H1 (cell line): ENCODE data around the gene LDHB. TPM values are rescaled to one million over a fixed set of nuclear protein-coding genes. Genes with fewer than 3 reads are reported as not detected.

Experiments used
- CTCF ChIA-PET: fragments of 300-600 bp; sonication (Branson Sonifier 250); formaldehyde crosslinking; loops from one replicate; lab custom pipeline; 2021; ENCODE audit not compliant: partially characterized antibody; lab: Charles Lee
- POLR2A ChIA-PET: fragments of 300-600 bp; sonication (Branson Sonifier 250); formaldehyde crosslinking; loops from one replicate; lab custom pipeline; 2021; ENCODE audit warnings: inconsistent platforms; ENCODE audit not compliant: partially characterized antibody; lab: Charles Lee
- DNase-seq, 2 experiments: peaks; one replicate each; pipeline versions ENCODE4 v3.0.0 to v3.0.0-alpha.2; 2010 to 2022; ENCODE audit warnings: low spot score in 2 of 2, low read depth in 1 of 2, mixed read lengths in 1 of 2
- FAIRE-seq: peaks from 2 replicates; lab custom pipeline; 2011; peaks lifted over from hg19 to GRCh38; lab: Jason Lieb, UNC
- H2AFZ ChIP-seq: 2 replicates; pipeline ENCODE4 v1.8.1; 2012; ENCODE audit warnings: low read length, inconsistent platforms
- H2AK5ac ChIP-seq: 2 replicates; pipeline ENCODE4 v1.6.1; 2013; ENCODE audit warnings: low read depth, low read length
- H2BK120ac ChIP-seq: replicated peaks from 2 replicates; pipeline ENCODE3; 2013; ENCODE audit warnings: low read depth, low read length, inconsistent platforms
- H2BK12ac ChIP-seq: 2 replicates; pipeline ENCODE4 v1.6.1; 2013; ENCODE audit warnings: low read depth, low read length
- H2BK15ac ChIP-seq: 2 replicates; pipeline ENCODE4 v1.6.1; 2013; ENCODE audit warnings: low read length
- H2BK20ac ChIP-seq: 2 replicates; pipeline ENCODE4 v1.6.1; 2013; ENCODE audit warnings: low read length
- H2BK5ac ChIP-seq: 2 replicates; pipeline ENCODE4 v1.6.1; 2013; ENCODE audit warnings: low read depth, low read length
- H3K14ac ChIP-seq: 2 replicates; pipeline ENCODE4 v1.6.1; 2013; ENCODE audit warnings: inconsistent platforms; ENCODE audit not compliant: insufficient read length
- H3K18ac ChIP-seq: 2 replicates; pipeline ENCODE4 v1.6.1; 2013; ENCODE audit warnings: low read length; ENCODE audit errors: extremely low read depth
- H3K23ac ChIP-seq: 2 replicates; pipeline ENCODE4 v1.6.1; 2013; ENCODE audit warnings: inconsistent platforms; ENCODE audit not compliant: insufficient read length
- H3K23me2 ChIP-seq: 2 replicates; pipeline ENCODE4 v1.6.1; 2013; ENCODE audit warnings: low read depth, low read length
- H3K27ac ChIP-seq: 2 replicates; pipeline ENCODE4 v1.6.1; 2011; ENCODE audit warnings: low read depth, low read length, inconsistent platforms
- H3K27me3 ChIP-seq, 4 experiments: replicated peaks in 1 of 4; 1 replicate in 1 of 4; 2 replicates in 3 of 4; pipeline versions ENCODE4 v1.6.1 to v1.8.1; 2011 to 2013; ENCODE audit warnings: low read length in 3 of 4, mild to moderate bottlenecking in 3 of 4, inconsistent platforms in 2 of 4, mixed read lengths in 2 of 4, moderate library complexity in 1 of 4; ENCODE audit not compliant: control insufficient read depth in 3 of 4, insufficient read depth in 3 of 4; ENCODE audit errors: extremely low read depth in 1 of 4
- H3K36me3 ChIP-seq, 4 experiments: 2 replicates each; pipeline versions ENCODE4 v1.6.1 to v1.8.1; 2011 to 2013; ENCODE audit warnings: mild to moderate bottlenecking in 4 of 4, low read length in 3 of 4, moderate library complexity in 2 of 4, control low read depth in 1 of 4, inconsistent platforms in 1 of 4; ENCODE audit not compliant: insufficient read depth in 4 of 4, control insufficient read depth in 2 of 4
- H3K4ac ChIP-seq: replicated peaks from 2 replicates; pipeline ENCODE3; 2013; ENCODE audit warnings: low read length, low read depth, mixed read lengths, inconsistent platforms; ENCODE audit not compliant: insufficient read length
- H3K4me1 ChIP-seq, 4 experiments: replicated peaks in 1 of 4; 1 replicate in 1 of 4; 2 replicates in 3 of 4; pipeline versions ENCODE4 v1.6.1 to v1.8.1; 2011 to 2013; ENCODE audit warnings: low read length in 3 of 4, inconsistent platforms in 2 of 4, mixed read lengths in 1 of 4; ENCODE audit not compliant: insufficient read depth in 4 of 4, control insufficient read depth in 3 of 4
- H3K4me2 ChIP-seq, 2 experiments: 2 replicates each; pipeline versions ENCODE4 v1.6.1 to v1.8.1; 2011 to 2013; ENCODE audit warnings: low read depth in 2 of 2, low read length in 2 of 2, control low read depth in 1 of 2, inconsistent platforms in 1 of 2, mild to moderate bottlenecking in 1 of 2; ENCODE audit not compliant: insufficient read depth in 1 of 2
- H3K4me3 ChIP-seq, 4 experiments: fragments of 200-600, 300-600 bp in 1 of 4; sonication (generic), shearing (Covaris generic), sonication (Bioruptor Twin) in 1 of 4; 2 replicates each; pipeline versions ENCODE4 v1.5.1 to v1.8.1; 2011 to 2016; ENCODE audit warnings: low read length in 4 of 4, low read depth in 3 of 4, control low read depth in 2 of 4, inconsistent platforms in 2 of 4, mild to moderate bottlenecking in 2 of 4, mixed read lengths in 1 of 4, moderate library complexity in 1 of 4; ENCODE audit not compliant: insufficient read depth in 2 of 4; ENCODE audit errors: extremely low read depth in 1 of 4
- H3K56ac ChIP-seq: replicated peaks from 2 replicates; pipeline ENCODE3; 2013; ENCODE audit warnings: low read depth, mild to moderate bottlenecking, mixed read lengths, low read length, inconsistent platforms; ENCODE audit not compliant: insufficient read length
- H3K79me1 ChIP-seq: 2 replicates; pipeline ENCODE4 v1.6.1; 2013; ENCODE audit warnings: low read depth, low read length, control low read depth
- H3K79me2 ChIP-seq, 2 experiments: 2 replicates each; pipeline versions ENCODE4 v1.6.1 to v1.8.1; 2012 to 2013; ENCODE audit warnings: low read length in 2 of 2, mild to moderate bottlenecking in 2 of 2, inconsistent platforms in 1 of 2; ENCODE audit not compliant: insufficient read depth in 2 of 2, control insufficient read depth in 1 of 2
- H3K9ac ChIP-seq, 4 experiments: replicated peaks in 1 of 4; 1 replicate in 1 of 4; 2 replicates in 3 of 4; pipeline versions ENCODE4 v1.6.1 to v1.8.1; 2011 to 2013; ENCODE audit warnings: low read depth in 3 of 4, low read length in 3 of 4, control low read depth in 2 of 4, mild to moderate bottlenecking in 2 of 4, moderate library complexity in 2 of 4, inconsistent platforms in 1 of 4; ENCODE audit errors: extremely low read depth in 1 of 4
- H3K9me3 ChIP-seq, 2 experiments: 2 replicates each; pipeline versions ENCODE4 v1.6.1 to v1.8.1; 2012 to 2013; ENCODE audit warnings: mild to moderate bottlenecking in 2 of 2, moderate library complexity in 2 of 2, control low read depth in 1 of 2, inconsistent platforms in 1 of 2, low read depth in 1 of 2, low read length in 1 of 2, mixed read lengths in 1 of 2; ENCODE audit not compliant: insufficient read depth in 2 of 2
- H4K20me1 ChIP-seq, 2 experiments: replicated peaks in 1 of 2; 2 replicates each; pipeline versions ENCODE3 to v1.8.1; 2011 to 2013; ENCODE audit warnings: inconsistent platforms in 2 of 2, low read length in 2 of 2, mild to moderate bottlenecking in 1 of 2; ENCODE audit not compliant: insufficient read depth in 2 of 2, control insufficient read depth in 1 of 2
- H4K5ac ChIP-seq: 2 replicates; pipeline ENCODE4 v1.6.1; 2013; ENCODE audit warnings: low read length, low read depth, mixed read lengths, inconsistent platforms; ENCODE audit not compliant: insufficient read length
- H4K8ac ChIP-seq: 2 replicates; pipeline ENCODE4 v1.8.0; 2013; ENCODE audit warnings: mild to moderate bottlenecking, moderate library complexity, low read length, inconsistent platforms; ENCODE audit not compliant: insufficient read depth; ENCODE audit errors: extremely low read depth
- H4K91ac ChIP-seq: replicated peaks from 2 replicates; pipeline ENCODE3; 2013; ENCODE audit warnings: low read length, mixed read lengths, inconsistent platforms; ENCODE audit not compliant: insufficient read length
- ASH2L ChIP-seq: fragments of 200-600, 300-600 bp; sonication (generic); IDR thresholded peaks from one replicate; pipeline ENCODE4 v1.7.1; 2017; ENCODE audit warnings: low read length
- CBX8 ChIP-seq: fragments of 300-800, 300-1000 bp; sonication (generic); IDR thresholded peaks from 2 replicates; pipeline ENCODE4 v1.7.1; 2016; ENCODE audit warnings: low read depth, low read length, borderline replicate concordance
- CHD1 ChIP-seq: IDR thresholded peaks from 2 replicates; pipeline ENCODE4 v1.6.1; 2012; ENCODE audit warnings: low read depth, low read length, improper control_type of control experiment
- FOSL1 ChIP-seq: IDR thresholded peaks from 2 replicates; pipeline ENCODE4 v1.6.1; 2011; ENCODE audit warnings: mild to moderate bottlenecking, low read depth, low read length, moderate library complexity; ENCODE audit not compliant: insufficient read depth
- JUN ChIP-seq: IDR thresholded peaks from 2 replicates; pipeline ENCODE4 v1.6.1; 2011; ENCODE audit warnings: low read depth, mild to moderate bottlenecking, improper control_type of control experiment, low read length
- KDM4A ChIP-seq: IDR thresholded peaks from one replicate; pipeline ENCODE4 v1.7.1; 2012; ENCODE audit warnings: low read depth, mild to moderate bottlenecking, moderate library complexity, low read length, inconsistent platforms; ENCODE audit not compliant: severe bottlenecking
- NANOG ChIP-seq: IDR thresholded peaks from 2 replicates; pipeline ENCODE4 v1.6.1; 2011; ENCODE audit warnings: low read length, low read depth, mild to moderate bottlenecking, inconsistent platforms; ENCODE audit not compliant: insufficient read depth, poor library complexity, severe bottlenecking
- PHF8 ChIP-seq: fragments of 200-600 bp; sonication (generic); conservative IDR thresholded peaks from 2 replicates; pipeline ENCODE4 v1.7.1; 2012; ENCODE audit warnings: low read depth, mild to moderate bottlenecking, inconsistent platforms, low read length, moderate library complexity
- POLR2A ChIP-seq, 2 experiments: IDR thresholded peaks; 1 replicate in 1 of 2; 2 replicates in 1 of 2; pipeline ENCODE4 v1.6.1; 2011; ENCODE audit warnings: low read depth in 2 of 2, low read length in 2 of 2, mild to moderate bottlenecking in 2 of 2; ENCODE audit errors: control extremely low read depth in 1 of 2
- RBBP5 ChIP-seq: IDR thresholded peaks from 2 replicates; pipeline ENCODE4 v1.7.1; 2012; ENCODE audit warnings: low read depth, mild to moderate bottlenecking, inconsistent platforms, low read length, moderate library complexity, borderline replicate concordance
- TBP ChIP-seq: IDR thresholded peaks from 2 replicates; pipeline ENCODE4 v1.6.1; 2011; ENCODE audit warnings: low read depth, low read length, improper control_type of control experiment
- TCF12 ChIP-seq: IDR thresholded peaks from 2 replicates; pipeline ENCODE4 v1.6.1; 2011; ENCODE audit warnings: low read depth, mild to moderate bottlenecking, low read length
- YY1 ChIP-seq: IDR thresholded peaks from 2 replicates; pipeline ENCODE4 v1.6.1; 2011; ENCODE audit warnings: low read depth, mild to moderate bottlenecking, low read length
- WGBS, 2 experiments: shearing (Covaris generic) in 1 of 2; methylation state at CpG; one replicate each; pipeline versions ENCODE4 v1.1.6 to v1.1.7; 2013 to 2015; ENCODE audit warnings: low lambda C conversion rate in 2 of 2, mixed read lengths in 2 of 2, inconsistent platforms in 1 of 2, low coverage in 1 of 2, missing lambda C conversion rate in 1 of 2; ENCODE audit not compliant: insufficient replicate concordance in 2 of 2, insufficient coverage in 1 of 2, insufficient read length in 1 of 2; ENCODE audit errors: extremely low coverage in 1 of 2, missing lambda C conversion rate in 1 of 2; 5-methylcytosine and 5-hydroxymethylcytosine counted together
- polyA plus RNA-seq, 7 experiments: library from polyadenylated mRNA; depleted of rRNA in 3 of 7; stranded (reverse) in 5 of 7; unstranded in 2 of 7; fragments of >200 nt in 5 of 7; fragments of 200-250 nt in 2 of 7; gene quantifications; 1 replicate in 5 of 7; 2 replicates in 1 of 7; 4 replicates in 1 of 7; pipeline versions ENCODE4 v1.2.1 to v1.2.3, GENCODE V29; 2011 to 2013; ENCODE audit warnings: missing spikeins in 2 of 7, mixed read lengths in 2 of 7
- total RNA-seq: library from RNA; stranded (reverse); fragmentation: NEBNext Ultra II Directional; extraction: Animal tissue kit (Norgen Biotek cat#: 25700); gene quantifications from 2 replicates; pipeline ENCODE4 v1.2.1, GENCODE V29; 2021
- TF ChIP-seq, protein P1 (sequence below): IDR thresholded peaks from 2 replicates; pipeline ENCODE4 v1.6.1; 2012; ENCODE audit warnings: inconsistent platforms
- TF ChIP-seq, protein P2 (sequence below): IDR thresholded peaks from 2 replicates; pipeline ENCODE4 v1.6.1; 2012; ENCODE audit warnings: inconsistent platforms

Gene LDHB
- total and polyA plus RNA-seq, 2 of the 8 experiments (the other 6 are each of a cell fraction or from before 2014, with no cell fraction given), result 1,177 to 1,781 TPM

- no peak overlapping the region for H2AK5ac ChIP-seq
- no peak overlapping the region for H2BK20ac ChIP-seq
- no peak overlapping the region for H3K4me2 ChIP-seq
- no peak overlapping the region for H3K4me3 ChIP-seq
- no peak overlapping the region for H3K4ac ChIP-seq
- no peaks in the 10 kb centered on the region for H3K36me3 ChIP-seq
- no peaks in the 10 kb centered on the region for H3K23me2 ChIP-seq
- H2BK15ac ChIP-seq, result no peak overlapping the region
- ChIA-PET CTCF (no interaction called here), POLR2A (no interaction called here)
- H3K9me3 ChIP-seq, result no peaks in the 10 kb centered on the region
- H4K5ac ChIP-seq, result no peak overlapping the region
- no peaks in the 10 kb centered on the region for H3K79me2 ChIP-seq
- no peaks in the 10 kb centered on the region for H4K20me1 ChIP-seq
- no peak overlapping the region for H3K56ac ChIP-seq
- H3K27ac ChIP-seq, result no peak overlapping the region
- no peak overlapping the region for H3K18ac ChIP-seq
- DNase-seq, result no peak
- H3K27me3 ChIP-seq, result no peaks in the 10 kb centered on the region
- H4K8ac ChIP-seq, result no peak overlapping the region
- no peaks in the 10 kb centered on the region for H3K4me1 ChIP-seq
- 95% methylated on average over 1 of the region's 1 CpG; no CpG with 5 or more reads in 1 of the 2 experiments for WGBS, 2 experiments
- no peak overlapping the region for H4K91ac ChIP-seq
- H2BK5ac ChIP-seq, result no peak overlapping the region
- H3K9ac ChIP-seq, result no peak overlapping the region
- H3K79me1 ChIP-seq, result no peaks in the 10 kb centered on the region
- H3K23ac ChIP-seq, result no peak overlapping the region
- no peak overlapping the region for H2BK120ac ChIP-seq
- no peak overlapping the region for H2BK12ac ChIP-seq
- no peak for FAIRE-seq
- H2AFZ ChIP-seq, result no peak overlapping the region
- H3K14ac ChIP-seq, result no peak overlapping the region
- TF ChIP-seq CBX8 (no peak), KDM4A (no peak), RBBP5 (no peak), NANOG (no peak), ASH2L (no peak), CHD1 (no peak), POLR2A (IDR thresholded peaks at IDR 0.05; ENCODE audit: control extremely low read depth in 1 of 2, low read depth in 2 of 2, low read length in 2 of 2) (no peak), FOSL1 (no peak), TBP (no peak), PHF8 (no peak), TCF12 (no peak), JUN (no peak), YY1 (no peak)
- TF ChIP-seq, protein P1, sequence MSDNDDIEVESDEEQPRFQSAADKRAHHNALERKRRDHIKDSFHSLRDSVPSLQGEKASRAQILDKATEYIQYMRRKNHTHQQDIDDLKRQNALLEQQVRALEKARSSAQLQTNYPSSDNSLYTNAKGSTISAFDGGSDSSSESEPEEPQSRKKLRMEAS, result no peak
- TF ChIP-seq, protein P2, sequence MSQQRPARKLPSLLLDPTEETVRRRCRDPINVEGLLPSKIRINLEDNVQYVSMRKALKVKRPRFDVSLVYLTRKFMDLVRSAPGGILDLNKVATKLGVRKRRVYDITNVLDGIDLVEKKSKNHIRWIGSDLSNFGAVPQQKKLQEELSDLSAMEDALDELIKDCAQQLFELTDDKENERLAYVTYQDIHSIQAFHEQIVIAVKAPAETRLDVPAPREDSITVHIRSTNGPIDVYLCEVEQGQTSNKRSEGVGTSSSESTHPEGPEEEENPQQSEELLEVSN, result no peak
Observed at GRCh38 chr12:21672146-21672545, 14.5 kb upstream of the LDHB start.
